IPS-20b (cell line): ENCODE data around the gene SLCO2A1.

Experiments used
- H3K27ac ChIP-seq: one replicate; pipeline ENCODE4 v1.5.1; 2013; ENCODE audit warnings: low read length
- H3K27me3 ChIP-seq: 2 replicates; pipeline ENCODE4 v1.6.1; 2013; ENCODE audit warnings: mild to moderate bottlenecking, low read length, inconsistent platforms; ENCODE audit not compliant: insufficient read depth
- H3K36me3 ChIP-seq: 2 replicates; pipeline ENCODE4 v1.6.1; 2013; ENCODE audit warnings: low read depth, mild to moderate bottlenecking, inconsistent platforms, low read length, moderate library complexity; ENCODE audit not compliant: insufficient read depth
- H3K4me1 ChIP-seq: 2 replicates; pipeline ENCODE4 v1.6.1; 2013; ENCODE audit warnings: mild to moderate bottlenecking, control low read depth, inconsistent platforms, low read length, moderate library complexity; ENCODE audit not compliant: insufficient read depth
- H3K4me3 ChIP-seq: 2 replicates; pipeline ENCODE4 v1.5.1; 2013; ENCODE audit warnings: mild to moderate bottlenecking, low read length, inconsistent platforms
- H3K9ac ChIP-seq: 2 replicates; pipeline ENCODE4 v1.6.1; 2013; ENCODE audit warnings: low read depth, mild to moderate bottlenecking, inconsistent platforms, low read length, moderate library complexity
- H3K9me3 ChIP-seq: 2 replicates; pipeline ENCODE4 v1.6.1; 2013; ENCODE audit warnings: mild to moderate bottlenecking, low read depth, low read length, inconsistent platforms; ENCODE audit not compliant: insufficient read depth

Gene SLCO2A1

DNA sequence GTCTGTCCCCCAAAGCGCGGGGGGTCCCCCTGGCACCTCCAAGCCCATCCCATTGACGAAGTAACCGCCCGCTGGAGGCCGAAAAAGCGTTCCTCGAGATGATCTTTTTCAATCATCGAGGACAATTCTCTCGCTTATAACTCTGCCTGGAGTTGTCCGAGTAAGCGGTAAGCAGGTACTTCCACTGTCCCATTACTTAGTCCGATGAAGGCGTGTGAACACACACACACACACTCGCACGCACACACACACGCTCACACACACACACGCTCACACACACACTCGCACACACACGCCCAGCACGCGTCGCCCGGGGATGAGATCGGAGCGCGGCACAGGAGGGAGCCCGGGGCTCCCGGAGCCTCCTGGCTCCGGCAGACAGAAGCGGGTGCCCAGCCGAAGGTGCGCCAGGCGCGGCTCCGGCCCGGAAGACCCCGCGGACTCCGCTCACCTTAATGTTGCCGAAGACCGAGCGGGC lies 430 bp downstream of the SLCO2A1 start:
- Histone ChIP-seq H3K4me3 (peak overlapping the region; percentile 71), H3K9ac (no peak overlapping the region), H3K27me3 (peaks cover 58% of the 10 kb centered on the region), H3K4me1 (0 out of 2 replicates have a peak, but pooled peaks cover 2% of the 10 kb centered on the region), H3K36me3 (no peaks in the 10 kb centered on the region), H3K27ac (no peak overlapping the region), H3K9me3 (no peaks in the 10 kb centered on the region)

DNA sequence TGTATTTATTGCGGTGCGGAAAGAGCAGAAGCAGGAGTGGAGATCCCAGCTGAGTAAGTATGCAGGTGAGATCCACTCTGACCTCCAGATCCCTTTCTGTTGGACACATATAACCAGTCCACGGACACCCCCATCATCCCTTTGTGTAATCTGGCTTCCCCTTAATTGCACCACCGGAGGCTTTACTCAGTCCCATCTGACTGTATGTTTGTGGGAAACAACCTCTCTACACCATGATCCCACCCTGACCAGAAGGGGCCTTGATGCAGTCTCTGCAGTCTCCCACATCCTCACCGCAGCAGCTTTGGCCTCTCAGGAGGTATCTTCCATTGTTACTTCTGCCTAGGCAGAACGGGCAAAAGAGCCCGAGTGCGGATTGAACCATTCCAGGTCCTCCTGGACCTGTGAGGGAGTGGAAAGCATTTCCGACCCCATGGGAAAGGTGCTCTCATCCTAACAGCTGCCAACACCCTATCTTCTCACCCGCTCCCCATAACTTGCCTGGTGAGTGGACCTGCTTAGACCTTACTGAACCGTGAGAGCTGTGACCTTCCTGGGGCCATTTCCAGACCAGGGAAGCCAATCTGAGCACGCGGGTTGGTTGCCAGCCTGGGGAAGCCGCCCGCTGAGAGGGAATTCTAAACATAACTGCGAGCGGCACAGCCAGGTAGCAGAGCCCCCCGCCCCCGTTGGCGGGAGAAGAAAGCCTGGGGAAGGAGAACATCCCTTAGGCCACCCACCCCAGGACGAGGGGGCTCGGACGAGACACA lies 1.1 kb downstream of the SLCO2A1 start:
- Histone ChIP-seq H3K27me3 (peaks cover 58% of the 10 kb centered on the region), H3K9me3 (no peaks in the 10 kb centered on the region), H3K27ac (no peak overlapping the region), H3K36me3 (no peaks in the 10 kb centered on the region), H3K4me3 (peak overlapping the region; percentile 71), H3K9ac (no peak overlapping the region), H3K4me1 (0 out of 2 replicates have a peak, but pooled peaks cover 2% of the 10 kb centered on the region)

DNA sequence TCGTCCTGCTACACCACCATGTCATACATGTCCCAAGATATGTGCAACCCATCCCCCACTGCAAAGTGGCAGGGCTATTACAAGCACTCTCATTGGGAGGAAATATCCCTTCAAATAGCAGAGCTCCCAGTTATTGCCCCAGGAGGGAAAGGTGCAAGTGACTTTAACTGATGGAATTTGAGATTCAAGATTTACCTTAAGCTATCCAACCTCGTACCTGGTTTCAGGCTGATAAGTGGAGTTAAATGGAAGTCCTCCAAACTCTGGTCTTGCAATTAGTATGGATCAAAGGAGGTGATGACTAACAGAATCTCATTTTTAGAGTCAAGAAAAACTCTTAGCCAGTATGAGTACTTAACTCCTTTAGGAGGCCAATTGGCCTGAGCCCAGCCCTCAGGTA lies 2.1 kb downstream of the SLCO2A1 start:
- no peak overlapping the region for H3K4me3 ChIP-seq
- peaks cover 58% of the 10 kb centered on the region for H3K27me3 ChIP-seq
- no peaks in the 10 kb centered on the region for H3K9me3 ChIP-seq
- H3K9ac ChIP-seq, result no peak overlapping the region
- no peak overlapping the region for H3K27ac ChIP-seq
- H3K4me1 ChIP-seq, result 0 out of 2 replicates have a peak, but pooled peaks cover 2% of the 10 kb centered on the region
- H3K36me3 ChIP-seq, result no peaks in the 10 kb centered on the region

DNA sequence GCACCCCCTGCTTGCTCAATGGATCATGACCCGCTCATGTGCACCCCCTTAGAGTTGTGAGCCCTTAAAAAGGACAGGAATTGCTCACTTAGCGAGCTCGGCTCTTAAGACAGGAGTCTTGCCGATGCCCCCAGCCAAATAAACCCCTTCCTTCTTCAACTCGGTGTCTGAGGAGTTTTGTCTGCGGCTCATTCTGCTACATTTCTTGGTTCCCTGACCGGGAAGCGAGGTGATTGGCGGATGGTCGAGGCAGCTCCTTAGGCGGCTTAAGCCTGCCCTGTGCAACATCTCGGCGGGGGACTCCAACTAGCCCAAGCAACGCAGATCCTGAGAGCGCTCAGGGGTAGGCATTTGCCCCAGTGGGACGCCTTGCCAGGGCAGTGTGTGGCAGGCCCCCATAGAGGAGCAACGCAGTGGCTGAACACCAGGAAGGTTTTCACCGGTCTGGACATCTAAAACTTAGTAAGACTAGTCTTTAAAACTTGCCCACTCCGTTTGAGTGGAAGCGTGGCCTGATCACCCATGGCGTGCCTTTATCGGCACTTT lies 9.5 kb downstream of the SLCO2A1 start:
- H3K27me3 ChIP-seq, result no peaks in the 10 kb centered on the region
- no peaks in the 10 kb centered on the region for H3K36me3 ChIP-seq
- no peaks in the 10 kb centered on the region for H3K4me1 ChIP-seq
- no peak overlapping the region for H3K4me3 ChIP-seq
- H3K27ac ChIP-seq, result no peak overlapping the region
- no peak overlapping the region for H3K9ac ChIP-seq
- H3K9me3 ChIP-seq, result no peaks in the 10 kb centered on the region

DNA sequence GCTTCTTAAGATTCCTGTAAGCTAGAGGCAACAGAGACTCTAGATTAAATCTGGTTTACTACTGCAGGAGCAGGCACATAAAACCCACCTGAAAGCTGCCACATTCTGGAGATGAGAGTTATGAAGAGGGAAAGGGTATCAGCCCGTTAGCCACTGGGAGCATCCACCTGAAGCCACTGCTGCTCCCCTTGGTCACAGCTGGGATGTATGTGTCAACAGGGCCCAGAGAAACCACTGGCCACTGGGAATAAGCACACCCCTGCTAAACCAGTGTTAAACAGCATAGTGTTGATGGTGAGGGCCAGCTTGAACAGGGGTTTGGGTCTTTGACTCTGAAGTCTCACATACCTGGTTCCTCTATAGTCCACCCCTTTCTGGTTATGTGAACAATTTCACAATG lies 10.9 kb downstream of the SLCO2A1 start:
- Histone ChIP-seq H3K27ac (no peak overlapping the region), H3K9me3 (no peaks in the 10 kb centered on the region), H3K4me3 (no peak overlapping the region), H3K36me3 (no peaks in the 10 kb centered on the region), H3K4me1 (no peaks in the 10 kb centered on the region), H3K27me3 (no peaks in the 10 kb centered on the region), H3K9ac (no peak overlapping the region)

DNA sequence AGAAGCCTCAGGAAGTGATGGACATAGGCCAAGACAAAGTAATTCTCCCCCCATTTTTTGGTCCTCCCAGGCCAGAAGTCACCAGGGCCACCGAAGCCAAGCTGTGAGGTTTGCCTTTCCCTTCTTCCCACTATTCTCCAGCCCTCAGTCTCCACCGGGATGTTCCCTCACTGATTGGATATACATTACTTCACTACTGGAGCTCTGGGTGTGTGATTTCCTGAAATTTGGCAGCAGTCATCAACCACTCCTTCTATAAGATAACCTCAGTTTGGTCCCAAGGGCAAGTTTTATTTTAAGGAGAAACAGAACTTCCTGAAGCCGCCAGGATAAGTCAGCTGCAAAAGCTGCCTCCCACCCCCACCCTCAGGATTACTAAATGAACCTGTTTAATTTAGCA lies 11.3 kb downstream of the SLCO2A1 start:
- Histone ChIP-seq H3K27me3 (no peaks in the 10 kb centered on the region), H3K9me3 (no peaks in the 10 kb centered on the region), H3K27ac (no peak overlapping the region), H3K4me3 (no peak overlapping the region), H3K9ac (no peak overlapping the region), H3K4me1 (no peaks in the 10 kb centered on the region), H3K36me3 (no peaks in the 10 kb centered on the region)

DNA sequence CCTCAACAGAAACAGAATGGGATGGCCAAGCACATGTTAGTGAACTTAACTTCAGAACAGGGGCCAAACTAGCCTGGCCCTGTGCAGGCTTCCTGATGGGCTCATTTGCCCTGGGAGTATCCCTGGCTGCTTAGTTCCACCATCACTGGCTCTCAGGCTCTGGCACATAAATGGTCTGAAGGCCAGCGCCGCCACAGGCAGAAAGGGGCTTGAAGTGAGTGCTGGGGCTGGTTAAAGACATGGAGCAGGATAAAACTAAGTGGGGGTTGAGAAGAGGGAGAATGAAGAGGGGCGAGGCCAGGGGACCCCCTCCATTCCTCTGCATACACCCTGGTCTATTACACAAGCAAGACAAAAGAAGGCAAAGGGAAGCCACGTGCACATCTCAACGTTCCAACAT lies 12.2 kb downstream of the SLCO2A1 start:
- H3K27me3 ChIP-seq, result no peaks in the 10 kb centered on the region
- no peak overlapping the region for H3K4me3 ChIP-seq
- no peak overlapping the region for H3K27ac ChIP-seq
- no peaks in the 10 kb centered on the region for H3K9me3 ChIP-seq
- no peaks in the 10 kb centered on the region for H3K4me1 ChIP-seq
- no peaks in the 10 kb centered on the region for H3K36me3 ChIP-seq
- H3K9ac ChIP-seq, result no peak overlapping the region

DNA sequence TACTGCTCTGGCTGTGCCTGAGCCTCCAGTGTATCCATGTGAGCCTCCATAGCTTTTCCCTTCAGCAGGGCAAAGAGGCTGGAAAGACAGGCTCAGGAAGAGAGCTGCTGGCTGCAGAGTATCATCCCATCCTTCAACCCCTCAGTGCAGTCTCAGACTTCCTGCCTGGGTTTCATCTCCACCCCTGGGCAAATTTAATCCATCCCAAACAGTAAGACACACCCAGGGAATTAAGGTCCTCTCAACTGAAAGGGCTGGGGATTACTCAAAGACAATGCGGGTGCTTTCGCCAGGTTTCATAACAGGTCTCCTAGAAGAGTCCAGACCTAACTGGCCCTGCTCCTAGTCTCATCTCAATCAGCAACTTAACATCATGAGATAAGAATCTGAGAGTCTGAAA lies 15.5 kb downstream of the SLCO2A1 start:
- H3K9ac ChIP-seq, result no peak overlapping the region
- no peak overlapping the region for H3K27ac ChIP-seq
- H3K27me3 ChIP-seq, result no peaks in the 10 kb centered on the region
- H3K4me1 ChIP-seq, result no peaks in the 10 kb centered on the region
- no peak overlapping the region for H3K4me3 ChIP-seq
- H3K9me3 ChIP-seq, result no peaks in the 10 kb centered on the region
- no peaks in the 10 kb centered on the region for H3K36me3 ChIP-seq

DNA sequence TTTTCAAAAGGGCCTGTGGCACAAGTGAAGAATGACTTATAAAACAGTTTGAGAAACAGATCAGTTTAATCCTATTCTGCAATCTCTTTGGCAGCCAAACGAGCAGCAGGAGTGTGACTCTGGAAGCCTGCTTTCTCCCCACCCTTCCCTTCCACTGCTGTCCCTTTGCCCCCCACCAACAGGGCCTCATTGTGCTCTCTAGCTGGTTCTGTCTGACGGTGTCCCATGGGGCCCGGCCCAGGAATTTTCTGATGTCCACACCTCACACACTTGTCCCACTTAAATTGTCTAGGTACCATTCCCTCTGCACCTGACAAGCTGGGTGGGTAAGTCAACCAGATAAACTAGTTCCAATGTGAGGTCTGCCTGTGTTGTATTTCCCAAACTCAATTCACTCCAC lies 16.4 kb downstream of the SLCO2A1 start:
- no peaks in the 10 kb centered on the region for H3K9me3 ChIP-seq
- no peaks in the 10 kb centered on the region for H3K36me3 ChIP-seq
- no peaks in the 10 kb centered on the region for H3K4me1 ChIP-seq
- no peaks in the 10 kb centered on the region for H3K27me3 ChIP-seq
- no peak overlapping the region for H3K27ac ChIP-seq
- no peak overlapping the region for H3K9ac ChIP-seq
- no peak overlapping the region for H3K4me3 ChIP-seq

DNA sequence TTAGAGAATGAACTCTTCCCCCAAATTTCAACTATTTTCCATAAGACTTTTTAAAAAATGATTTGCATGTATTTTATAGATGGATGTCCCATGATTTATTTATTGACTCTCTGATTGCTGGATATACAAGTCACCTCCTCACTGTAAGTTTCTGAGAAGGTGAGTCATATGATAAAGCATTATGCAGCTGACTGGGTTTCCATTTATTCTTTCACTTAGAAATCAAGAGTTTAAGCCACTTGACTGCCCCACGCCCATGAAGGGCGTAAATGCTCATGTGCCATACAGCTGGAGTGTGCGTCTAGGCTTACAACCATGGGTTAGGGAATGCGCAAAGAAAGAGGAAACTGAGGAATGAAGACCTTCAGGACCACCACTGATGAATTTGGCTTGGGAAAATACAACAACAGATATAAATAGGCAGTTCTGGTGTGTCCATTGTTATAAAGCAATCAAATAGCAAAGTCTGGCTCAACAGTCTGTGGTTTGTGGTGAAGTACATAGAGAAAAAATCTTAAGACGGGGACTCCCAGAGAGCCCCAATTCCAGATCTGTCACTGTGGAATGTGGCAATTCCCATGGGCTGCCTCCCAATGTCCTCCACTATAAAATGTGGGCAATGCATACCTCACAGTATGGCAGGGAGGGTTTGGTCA lies 20.3 kb downstream of the SLCO2A1 start:
- no peaks in the 10 kb centered on the region for H3K36me3 ChIP-seq
- H3K27ac ChIP-seq, result no peak overlapping the region
- H3K4me3 ChIP-seq, result no peak overlapping the region

DNA sequence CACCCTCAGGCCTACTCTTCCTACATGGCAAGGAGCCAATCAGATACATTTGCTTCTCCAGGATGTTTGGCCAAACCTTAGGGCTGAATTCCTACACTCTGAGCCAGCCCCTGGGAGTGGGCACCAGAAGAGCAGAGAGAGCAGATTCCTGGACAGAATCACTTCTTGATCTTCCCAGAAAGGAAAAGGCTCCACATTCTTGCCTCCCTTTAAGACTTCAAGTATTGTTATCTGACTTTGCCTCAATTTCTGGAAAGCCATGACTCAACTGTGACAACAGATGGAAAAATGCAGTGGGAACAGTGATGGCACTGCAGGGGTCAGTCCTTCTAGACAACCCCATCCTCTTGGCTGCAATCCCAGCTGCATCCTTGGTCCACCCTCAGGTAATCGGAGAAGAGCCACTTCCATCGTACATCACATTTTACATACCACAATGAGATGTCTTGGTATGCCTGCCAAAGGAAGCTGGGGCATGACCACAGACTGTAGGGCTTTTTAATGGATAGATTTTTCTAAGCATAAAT lies 21.0 kb downstream of the SLCO2A1 start:
- no peaks in the 10 kb centered on the region for H3K4me1 ChIP-seq
- H3K36me3 ChIP-seq, result no peaks in the 10 kb centered on the region
- H3K27me3 ChIP-seq, result no peaks in the 10 kb centered on the region
- H3K9me3 ChIP-seq, result peaks cover 3% of the 10 kb centered on the region; the same call in 1 of the 2 replicates
- no peak overlapping the region for H3K27ac ChIP-seq
- no peak overlapping the region for H3K4me3 ChIP-seq
- H3K9ac ChIP-seq, result no peak overlapping the region

More for the DNA sequence above, 20.3 kb downstream of the SLCO2A1 start:
- H3K9ac ChIP-seq, result no peak overlapping the region
- no peaks in the 10 kb centered on the region for H3K27me3 ChIP-seq
- H3K4me1 ChIP-seq, result no peaks in the 10 kb centered on the region
- peaks cover 3% of the 10 kb centered on the region; the same call in 1 of the 2 replicates for H3K9me3 ChIP-seq
